ENCODE measurements around the gene CCM2L. TPM values are rescaled to one million over a fixed set of nuclear protein-coding genes. Genes with fewer than 3 reads are reported as not detected.

CCM2L gene
- total RNA-seq: not detected

DNA sequence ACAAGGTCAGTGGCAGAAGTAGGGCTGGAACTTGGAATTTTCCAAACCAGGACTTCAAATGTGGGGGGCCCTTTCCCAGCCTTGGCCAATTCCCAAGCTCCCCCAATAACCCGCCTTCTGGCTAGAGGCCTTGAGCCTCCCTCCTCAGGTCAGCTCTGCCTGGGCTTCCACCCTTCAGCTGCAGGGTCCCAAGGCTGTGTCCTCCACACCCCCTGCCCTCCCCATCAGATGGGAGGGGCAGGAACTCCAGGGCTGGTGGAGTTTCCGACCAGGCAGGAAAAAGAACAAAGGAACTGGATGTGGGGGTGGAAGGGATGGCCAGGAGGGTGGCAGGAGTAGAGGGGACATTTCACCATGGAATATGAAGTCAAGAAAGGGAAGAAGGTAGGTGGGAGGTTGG is at the start of gene CCM2L:
Gene CCM2L, plus strand, starts transcription at position 338 of the 400 bp plus-strand sequence. Its CDS starts 17 bp downstream, at position 355.
- DNase-seq (ENCODE audit: low read depth in 2 of 3, low spot score in 2 of 3): no peak

DNA sequence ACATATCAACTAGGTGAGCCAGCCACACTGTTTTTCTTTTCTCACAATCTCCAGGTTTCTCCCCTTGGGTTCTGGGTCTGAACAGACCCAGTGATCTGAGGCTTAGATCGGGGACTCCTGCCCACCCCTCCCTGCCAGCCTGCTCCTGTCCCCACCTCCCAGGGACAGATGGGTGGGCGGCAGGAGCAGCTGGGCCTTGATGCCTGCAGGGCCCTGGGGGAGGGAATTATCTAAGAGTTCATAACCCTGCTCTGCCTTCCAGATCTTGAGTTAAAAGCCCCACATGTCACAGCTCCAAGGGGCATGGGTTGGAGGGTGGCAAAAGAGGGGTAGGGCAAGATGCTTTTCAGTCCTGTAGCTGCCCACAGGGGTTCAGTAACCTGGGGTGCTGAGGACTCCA is 47.5 kb upstream of the CCM2L start:
- DNase-seq (ENCODE audit: low read depth in 2 of 3, low spot score in 2 of 3): no peak

DNA sequence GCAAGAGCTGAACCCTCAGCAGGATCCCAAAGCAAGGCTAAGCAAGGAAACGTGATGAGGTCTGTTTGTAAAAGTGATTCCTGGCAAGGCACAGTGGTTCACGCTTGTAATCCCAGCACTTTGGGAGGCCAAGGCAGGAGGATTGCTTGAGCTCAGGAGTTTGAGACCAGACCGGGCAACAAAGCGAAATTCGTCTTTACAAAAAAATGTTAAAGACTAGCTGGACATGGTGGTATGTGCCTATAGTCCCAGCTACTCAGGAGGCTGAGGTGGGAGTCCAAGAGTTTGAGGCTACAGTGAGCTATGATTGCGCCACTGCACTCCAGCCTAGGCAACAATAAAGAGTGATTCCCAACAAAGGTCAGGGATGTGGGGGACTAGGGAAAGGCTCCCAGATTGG is 46.3 kb upstream of the CCM2L start:
- no peak for DNase-seq (ENCODE audit: low read depth in 2 of 3, low spot score in 2 of 3)

DNA sequence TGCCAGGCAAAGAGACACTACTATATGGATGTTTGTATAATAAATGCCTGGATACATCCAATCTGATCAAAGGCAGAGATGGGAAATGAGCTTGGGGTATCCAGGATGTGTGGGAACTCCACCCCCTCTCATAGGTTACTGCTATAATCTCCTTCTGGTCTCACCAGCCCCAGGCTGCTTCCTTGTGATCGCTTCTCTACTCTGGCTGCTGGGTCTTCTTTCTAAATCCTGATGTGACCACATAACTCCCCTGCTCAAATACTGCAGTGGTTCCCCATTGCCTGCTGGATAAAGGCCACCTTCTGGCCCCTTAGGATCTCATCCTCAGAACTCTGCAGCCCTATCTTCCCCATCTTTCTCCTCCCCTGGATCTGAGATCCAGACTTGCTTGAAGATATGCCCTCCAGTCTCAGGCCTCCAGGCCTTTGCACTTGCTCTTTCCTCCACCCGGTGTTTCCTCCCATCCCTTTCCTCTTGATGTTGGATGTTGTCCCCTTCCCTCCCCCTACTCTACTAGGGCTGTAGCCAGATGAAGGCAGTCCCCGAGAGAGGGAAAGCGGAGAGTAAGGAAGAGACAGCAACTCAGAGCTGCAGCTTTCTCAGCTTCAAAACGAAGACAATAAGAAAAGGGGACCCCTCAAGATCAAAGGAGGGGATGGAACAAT is 43.1 kb upstream of the CCM2L start:
- no peak for DNase-seq (ENCODE audit: low read depth in 2 of 3, low spot score in 2 of 3)

DNA sequence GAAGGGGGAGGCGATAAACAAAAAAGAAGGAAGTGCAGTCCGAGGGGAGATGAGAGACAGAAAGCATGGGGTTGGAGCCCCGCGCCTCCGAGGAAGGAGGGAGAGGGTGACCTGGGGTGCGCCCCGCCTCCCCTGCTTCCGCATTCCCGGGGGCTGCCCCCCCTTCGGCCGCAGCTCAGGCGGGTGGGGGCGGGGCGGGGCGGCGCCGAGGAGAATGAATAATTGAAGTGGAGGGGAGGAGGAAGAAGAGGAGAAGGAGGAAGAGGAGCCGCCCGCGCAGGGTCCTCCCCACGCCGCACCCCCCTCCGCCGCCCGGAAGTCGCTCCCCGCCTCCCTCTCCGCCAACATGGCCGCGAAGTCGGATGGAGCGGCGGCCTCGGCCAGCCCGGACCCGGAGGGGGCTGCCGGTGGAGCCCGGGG is 42.4 kb upstream of the CCM2L start, which contains the start of gene XKR7:
Gene XKR7, plus strand, starts transcription at position 322 of the 420 bp plus-strand sequence. Its CDS starts 25 bp downstream, at position 347.
- peak in 2 of 3 donors; percentile 43 to 53 for DNase-seq (ENCODE audit: low read depth in 2 of 3, low spot score in 2 of 3)

DNA sequence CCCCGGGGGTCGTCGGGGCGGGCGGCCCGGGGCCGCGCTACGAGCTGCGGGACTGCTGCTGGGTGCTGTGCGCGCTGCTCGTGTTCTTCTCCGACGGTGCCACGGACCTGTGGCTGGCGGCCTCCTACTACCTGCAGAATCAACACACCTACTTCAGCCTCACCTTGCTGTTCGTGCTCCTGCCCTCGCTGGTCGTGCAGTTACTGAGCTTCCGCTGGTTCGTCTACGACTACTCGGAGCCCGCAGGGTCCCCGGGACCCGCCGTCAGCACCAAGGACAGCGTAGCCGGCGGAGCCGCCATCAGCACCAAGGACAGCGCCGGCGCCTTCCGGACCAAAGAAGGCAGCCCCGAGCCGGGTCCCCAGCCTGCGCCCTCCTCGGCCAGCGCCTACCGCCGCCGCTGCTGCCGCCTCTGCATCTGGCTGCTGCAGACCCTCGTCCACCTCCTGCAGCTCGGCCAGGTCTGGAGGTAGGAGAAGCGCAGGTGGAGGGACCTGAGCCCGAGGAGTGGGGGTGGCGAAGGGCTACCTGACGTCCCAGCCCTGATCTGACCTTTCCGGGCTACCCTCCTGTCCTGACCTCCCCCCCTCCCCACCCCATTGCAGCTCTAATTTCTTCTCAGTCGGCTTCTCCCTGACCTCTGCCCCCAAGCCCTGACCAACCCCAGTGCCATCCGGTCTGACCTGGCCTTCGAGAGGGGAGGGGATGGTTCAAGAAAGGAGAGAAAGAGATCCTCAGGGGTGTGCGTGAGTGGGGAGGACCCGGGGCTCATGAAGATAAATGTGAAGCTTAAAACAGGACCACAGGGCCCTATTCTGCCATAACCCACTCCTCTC is 41.7 kb upstream of the CCM2L start:
- peak; percentile 76 to 84 (median 82) for DNase-seq (ENCODE audit: low read depth in 2 of 3, low spot score in 2 of 3)

DNA sequence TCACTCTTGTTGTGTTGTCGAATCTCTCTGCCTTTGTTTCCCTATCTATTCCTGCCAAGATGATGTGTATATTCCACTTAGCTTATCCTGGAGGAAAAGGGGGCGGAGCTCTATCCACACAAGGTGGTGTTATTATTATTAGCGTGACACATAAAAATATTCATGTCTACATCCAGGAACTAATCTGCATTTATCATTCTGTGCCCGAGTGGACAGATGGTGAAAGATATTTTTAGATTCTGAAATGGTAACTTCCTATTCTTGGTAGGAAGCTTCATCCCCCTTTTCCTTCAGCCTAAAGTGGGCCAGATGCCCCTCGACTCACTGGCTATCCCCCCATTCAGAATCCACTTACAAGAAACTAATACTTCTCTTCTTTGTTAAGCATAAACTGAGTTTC is 40.2 kb upstream of the CCM2L start:
- no peak for DNase-seq (ENCODE audit: low read depth in 2 of 3, low spot score in 2 of 3)

DNA sequence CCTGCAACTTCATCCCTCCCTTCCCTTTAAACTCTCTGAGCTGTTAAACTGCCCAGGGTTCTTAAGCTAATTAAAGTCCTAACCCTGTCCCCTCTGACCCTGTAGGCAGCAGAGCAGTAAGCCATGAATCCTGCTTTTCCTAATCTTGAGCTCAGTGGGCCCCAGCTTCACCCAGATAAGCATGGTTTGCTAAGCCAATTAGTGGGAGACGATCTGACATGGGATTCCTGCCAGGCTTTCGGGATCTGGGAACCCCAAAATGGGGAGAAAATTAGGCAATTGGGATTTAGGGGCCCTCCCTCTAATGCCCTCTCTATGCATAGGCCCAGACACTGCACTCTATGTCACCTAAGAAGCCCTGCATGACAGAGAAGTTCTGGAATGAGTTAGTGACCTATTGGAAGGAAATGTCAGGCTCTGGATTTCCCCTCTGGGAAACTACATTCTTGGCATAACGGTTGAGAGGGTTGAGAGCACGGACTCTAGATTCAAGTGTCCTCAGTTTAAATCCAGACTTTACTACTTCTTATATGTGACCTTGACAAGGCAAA is 37.7 kb upstream of the CCM2L start:
- no peak for DNase-seq (ENCODE audit: low read depth in 2 of 3, low spot score in 2 of 3)

DNA sequence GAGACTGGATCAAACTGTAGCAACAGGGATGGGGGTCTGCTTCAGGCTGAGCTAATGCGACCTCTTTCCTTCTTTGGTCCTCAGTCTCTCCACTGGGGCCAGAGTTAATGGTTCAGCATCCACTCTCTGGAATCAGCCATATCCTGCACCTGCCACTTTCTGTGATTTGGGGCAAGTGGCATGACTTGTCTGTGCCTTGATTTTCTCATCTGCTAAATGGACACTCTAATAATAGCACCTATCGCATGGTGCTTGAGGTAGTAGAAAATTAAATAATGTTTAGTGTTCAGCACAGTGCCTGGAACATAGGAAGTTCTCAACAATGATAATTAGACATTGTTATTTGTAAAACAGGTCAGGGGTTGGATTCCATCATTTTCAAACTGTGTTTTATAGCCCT is 35.9 kb upstream of the CCM2L start:
- no peak for DNase-seq (ENCODE audit: low read depth in 2 of 3, low spot score in 2 of 3)

DNA sequence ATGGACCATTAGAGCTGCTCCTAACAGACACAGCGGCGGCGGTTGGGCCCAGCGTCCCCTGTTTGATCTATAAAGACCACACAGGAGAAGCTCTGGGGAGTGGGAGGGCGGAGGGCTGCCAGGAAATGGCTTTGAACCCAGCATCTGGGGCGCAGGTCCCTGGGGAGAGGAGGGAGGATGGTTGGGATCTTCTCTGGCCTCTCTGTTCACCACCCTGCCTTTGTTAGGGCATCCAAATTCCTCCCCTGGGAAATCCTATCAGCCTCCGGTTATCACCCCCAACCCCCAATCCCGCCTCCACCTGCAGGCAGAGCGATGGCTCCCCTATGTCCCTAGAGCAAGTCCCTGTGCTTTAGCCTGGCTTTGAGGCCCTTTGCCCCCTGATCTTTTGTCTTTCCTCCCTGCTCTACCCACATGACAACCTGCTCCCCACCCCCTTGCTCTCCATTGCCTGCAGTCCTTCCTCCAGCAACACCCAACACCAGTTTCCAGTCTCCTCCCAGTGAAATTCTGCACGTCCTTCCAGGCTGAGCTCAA is 35.2 kb upstream of the CCM2L start:
- no peak for DNase-seq (ENCODE audit: low read depth in 2 of 3, low spot score in 2 of 3)

DNA sequence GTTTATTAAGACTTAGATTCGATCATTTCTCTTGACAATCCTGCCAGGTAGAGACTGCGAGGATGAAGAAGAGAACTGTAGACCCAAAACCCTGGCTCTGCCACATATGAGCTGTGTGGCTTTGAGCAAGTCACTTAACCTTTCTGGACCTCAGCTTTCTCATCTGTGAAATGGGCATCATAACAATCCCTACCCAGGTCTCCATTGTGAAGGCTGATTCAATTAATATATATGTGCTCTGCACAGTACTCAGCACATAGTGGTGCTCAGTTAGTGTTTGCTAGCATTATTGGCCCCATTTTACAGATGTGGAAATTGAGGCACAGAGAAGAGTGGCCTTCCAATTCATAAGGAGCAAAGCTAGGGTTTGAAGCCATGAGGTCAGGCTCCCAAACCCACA is 34.4 kb upstream of the CCM2L start:
- DNase-seq (ENCODE audit: low read depth in 2 of 3, low spot score in 2 of 3): no peak

DNA sequence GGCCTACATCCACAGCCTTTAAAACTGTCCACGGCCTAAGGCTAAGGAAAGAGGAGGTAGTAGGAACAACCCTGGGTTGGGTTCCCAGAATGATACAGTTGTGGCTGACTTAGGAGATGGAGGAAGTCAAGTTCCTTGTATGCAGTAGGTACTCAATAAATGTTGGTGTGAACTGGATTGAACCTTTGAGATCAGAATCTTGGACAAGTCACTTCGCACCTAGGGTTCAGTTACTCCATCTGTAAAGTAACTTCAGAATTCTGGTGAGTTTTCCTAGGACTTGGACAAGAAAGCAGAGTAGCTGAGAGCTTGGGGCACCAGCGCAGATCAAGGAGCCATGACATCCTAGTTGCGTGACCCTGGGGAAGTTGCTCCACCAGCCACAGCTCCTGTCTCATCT is 33.2 kb upstream of the CCM2L start:
- no peak for DNase-seq (ENCODE audit: low read depth in 2 of 3, low spot score in 2 of 3)

DNA sequence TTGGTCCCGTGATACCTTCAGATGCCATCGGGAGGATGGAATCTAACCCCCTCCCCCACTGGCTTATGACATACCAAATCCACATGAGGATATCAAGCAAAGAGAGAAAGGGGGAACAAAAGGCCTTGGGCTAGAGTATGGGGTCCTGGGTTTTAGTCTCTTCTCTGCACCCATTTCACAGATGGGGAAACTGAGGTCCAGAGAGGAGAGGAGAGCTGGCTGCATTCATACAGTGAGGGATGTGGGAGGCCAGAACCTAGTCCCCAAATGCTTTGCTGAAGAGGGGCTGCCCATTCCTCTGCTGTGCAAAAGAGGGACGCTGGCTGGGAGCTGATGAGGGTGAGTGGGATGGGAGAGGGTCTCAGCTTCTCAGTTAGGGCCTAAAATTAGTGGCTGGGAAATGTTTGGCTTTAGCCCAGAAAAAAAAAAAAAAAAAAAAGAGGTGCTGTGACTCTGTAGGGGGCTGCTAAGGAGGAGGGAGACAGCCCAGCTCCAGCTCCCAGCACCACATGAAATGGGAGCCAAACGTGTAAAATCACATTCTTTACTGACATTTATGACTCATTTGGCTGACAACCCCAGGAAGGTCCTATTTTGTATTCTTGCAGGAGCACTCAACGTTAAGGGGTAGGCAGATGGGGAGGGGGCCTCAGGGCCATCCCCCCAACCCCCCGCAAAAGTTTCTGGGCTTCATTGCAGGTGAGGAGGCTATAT is 30.4 kb upstream of the CCM2L start:
- no peak for DNase-seq (ENCODE audit: low read depth in 2 of 3, low spot score in 2 of 3)

DNA sequence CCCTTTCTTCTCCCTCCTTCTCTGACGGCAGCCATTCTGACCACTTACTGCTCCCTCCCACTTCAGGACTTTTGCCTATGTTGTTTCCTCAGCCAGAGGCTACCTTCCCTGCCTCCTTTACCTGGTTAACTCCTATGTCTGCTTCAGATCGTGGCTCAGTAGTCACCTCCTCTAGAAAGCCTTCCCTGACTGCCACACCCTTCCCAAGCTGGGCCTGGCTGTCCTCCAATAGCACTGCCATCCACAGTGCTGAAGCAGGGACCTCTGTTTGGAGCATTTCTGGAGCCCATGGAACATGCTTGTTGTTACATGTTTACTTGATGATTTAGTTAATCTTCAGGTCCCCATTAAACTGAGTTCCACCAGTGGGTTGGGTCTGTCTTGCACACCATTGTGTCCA is 28.5 kb upstream of the CCM2L start:
- DNase-seq (ENCODE audit: low read depth in 2 of 3, low spot score in 2 of 3): no peak

DNA sequence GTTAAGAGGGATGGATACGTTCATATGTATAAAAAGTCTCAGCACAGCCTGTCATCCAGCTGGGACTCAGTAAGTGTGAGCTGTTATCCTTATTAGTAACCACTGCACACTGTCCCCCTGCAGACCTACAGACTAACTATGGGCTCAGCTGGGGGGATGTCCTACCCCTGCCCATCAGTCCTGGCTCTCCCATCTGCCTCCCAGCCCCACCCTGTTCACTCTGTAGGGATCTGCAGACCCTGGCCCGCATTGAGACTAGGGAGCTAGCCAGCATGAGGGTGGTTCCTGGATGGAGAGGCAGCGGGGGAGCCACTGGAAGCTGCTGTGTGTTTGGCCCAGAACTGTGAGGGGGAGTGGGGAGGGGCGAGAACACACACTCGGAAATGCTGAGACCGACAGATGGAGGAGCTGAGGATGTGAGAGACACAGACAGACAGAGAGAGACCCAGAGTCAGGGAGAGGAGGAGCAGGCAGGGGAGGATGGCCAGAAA is 25.2 kb upstream of the CCM2L start:
- DNase-seq (ENCODE audit: low read depth in 2 of 3, low spot score in 2 of 3): no peak

DNA sequence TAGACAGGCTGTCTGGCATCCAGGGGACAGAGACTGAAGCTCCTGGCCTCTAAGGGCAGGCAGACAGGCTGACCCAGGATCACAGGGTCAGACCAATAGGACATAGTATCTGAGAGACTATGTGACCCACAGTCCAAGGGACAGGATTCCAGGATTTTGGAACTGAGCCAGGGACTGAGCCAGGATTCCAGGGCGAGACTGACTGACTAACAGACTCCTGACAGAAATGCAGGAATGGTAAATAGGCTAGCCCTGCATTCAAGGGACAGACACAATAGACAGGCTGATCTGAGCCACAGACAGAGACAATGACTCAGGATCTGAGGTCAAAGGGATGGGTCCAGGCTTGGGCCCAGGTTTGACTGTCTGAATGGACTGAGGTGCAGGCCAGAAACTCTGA is 22.5 kb upstream of the CCM2L start:
- DNase-seq (ENCODE audit: low read depth in 2 of 3, low spot score in 2 of 3): no peak

DNA sequence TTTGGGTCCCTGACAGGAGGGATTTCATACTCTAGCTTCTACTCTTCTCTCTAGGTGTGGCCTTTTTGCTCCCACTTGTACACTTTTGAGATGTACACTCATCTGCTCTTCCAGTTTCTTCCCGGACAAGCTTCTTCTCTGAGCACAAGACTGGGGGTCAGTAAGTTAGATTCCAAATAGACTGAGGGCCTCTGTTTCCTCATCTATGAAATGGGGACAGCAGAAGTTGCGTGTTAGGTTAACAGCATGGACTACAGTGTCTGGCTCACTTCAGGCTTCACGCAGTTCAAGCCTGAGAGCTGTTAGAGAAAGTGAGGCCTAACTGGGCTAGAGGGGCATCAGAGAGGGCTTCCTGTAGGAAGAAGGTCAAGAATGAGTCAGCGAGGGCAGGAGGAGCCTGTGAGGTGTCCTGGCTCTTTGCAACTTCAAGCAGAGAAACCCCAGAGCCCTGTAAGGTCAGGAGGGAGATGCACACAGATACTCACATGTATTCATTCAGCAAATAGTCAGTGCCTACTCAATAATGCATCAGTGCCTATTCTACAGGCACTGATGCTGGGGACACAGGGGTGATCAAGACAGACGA is 21.7 kb upstream of the CCM2L start:
- no peak for DNase-seq (ENCODE audit: low read depth in 2 of 3, low spot score in 2 of 3)

DNA sequence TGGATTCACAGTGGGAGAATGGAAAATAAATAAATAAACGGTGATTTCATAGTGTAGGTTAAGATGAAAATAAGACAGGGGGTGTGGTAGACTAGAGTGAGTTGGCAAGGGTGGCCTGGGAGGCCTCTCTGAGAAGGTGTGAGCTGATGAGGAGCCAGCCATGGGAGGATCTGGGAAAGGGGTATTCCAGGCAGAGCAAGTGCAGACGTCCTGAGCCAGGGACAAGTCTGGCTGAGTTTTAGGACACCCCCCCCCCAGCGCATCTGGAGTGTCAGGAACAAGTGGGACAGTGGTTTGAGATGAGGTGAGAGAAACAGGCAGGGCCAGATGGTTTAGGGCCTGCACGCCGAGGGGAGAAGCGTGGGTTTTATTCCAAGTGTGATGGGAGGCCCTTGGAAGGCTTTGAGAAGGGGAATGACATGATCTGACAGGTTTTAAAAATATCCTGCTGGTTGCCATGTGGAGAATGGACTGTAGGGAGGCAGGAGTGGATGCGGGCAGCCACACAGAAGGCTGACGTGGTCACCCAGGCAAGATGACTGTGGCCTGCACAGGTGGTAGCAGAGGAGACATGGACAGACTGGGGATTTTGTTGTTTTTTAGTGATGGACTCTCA is 21.1 kb upstream of the CCM2L start:
- DNase-seq (ENCODE audit: low read depth in 2 of 3, low spot score in 2 of 3): no peak

DNA sequence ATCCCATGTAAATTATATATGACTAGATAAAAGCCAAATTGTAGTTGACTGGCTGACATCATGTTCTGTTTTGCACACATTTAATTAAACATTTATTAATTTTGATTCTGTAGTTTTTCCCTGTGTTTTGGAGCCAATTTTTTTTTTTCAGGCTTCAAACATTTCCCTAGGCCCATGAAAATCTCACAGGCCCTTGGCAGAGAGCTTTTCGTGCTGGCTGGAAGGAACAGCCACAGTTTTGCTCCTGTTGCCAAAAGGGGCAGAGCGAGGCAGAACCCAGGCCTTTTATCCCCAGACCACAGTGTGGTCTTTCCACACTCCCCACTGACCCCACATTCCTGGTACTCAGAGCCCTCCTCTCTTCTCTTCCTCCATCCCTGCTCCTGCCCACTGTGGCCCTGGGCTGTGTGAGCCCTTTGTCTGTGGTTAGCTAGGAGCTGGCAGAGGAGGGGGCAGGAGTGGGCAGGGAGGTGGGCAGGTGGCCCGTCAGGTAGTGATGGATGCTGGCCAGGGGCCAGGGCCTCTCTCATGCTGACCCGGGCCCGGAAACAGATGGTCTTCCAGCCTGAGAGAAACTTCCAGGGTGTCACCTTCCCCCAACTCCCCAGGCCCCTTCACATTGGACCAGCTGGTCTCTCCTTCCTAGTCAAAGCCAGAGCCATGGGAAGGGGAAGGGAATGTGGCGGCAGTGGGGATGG is 19.4 kb upstream of the CCM2L start:
- no peak for DNase-seq (ENCODE audit: low read depth in 2 of 3, low spot score in 2 of 3)
